HL-60 (cell line): Measurements from ENCODE around the gene DMAC2L.

Source experiments
- CTCF ChIP-seq: IDR thresholded peaks from one replicate; pipeline ENCODE4 v1.5.1; 2011; ENCODE audit warnings: low read length, control low read depth, inconsistent platforms; ENCODE audit not compliant: insufficient read depth
- REST ChIP-seq: IDR thresholded peaks from 2 replicates; pipeline ENCODE4 v1.6.1; 2012; ENCODE audit warnings: low read depth; ENCODE audit not compliant: insufficient replicate concordance

DNA sequence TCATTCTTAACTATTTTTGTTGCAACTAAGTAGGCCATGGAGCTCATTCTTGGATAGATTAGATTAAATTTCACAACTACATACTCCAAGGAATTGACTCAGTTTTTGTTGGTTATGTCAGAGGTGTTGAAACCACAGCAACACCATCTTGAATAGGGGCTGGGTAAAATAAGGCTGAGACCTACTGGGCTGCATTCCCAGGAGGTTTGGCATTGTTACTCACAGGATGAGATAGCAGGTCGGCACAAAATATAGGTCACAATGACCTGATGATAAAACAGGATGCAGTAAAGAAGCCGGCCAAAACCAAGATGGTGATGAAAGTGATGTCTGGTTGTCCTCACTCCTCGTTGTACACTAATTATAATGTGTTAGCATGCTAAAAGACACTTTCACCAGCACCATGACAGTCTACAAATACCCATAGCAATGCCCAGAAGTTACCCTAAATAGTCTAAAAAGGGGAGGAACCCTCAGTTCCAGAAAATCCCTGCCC, 20.9 kb downstream of the DMAC2L start:
- TF ChIP-seq REST (no peak), CTCF (no peak)
